HG02588 (cell line): ENCODE data around the gene RHOXF2.
"Not testable (repeated sequence)": the region's sequence is repeated elsewhere in the genome, so short reads cannot be mapped to it uniquely, and the experiment has no call there.

ENCODE experiments used
- ATAC-seq: cut with Tn5 transposase; IDR thresholded peaks from one replicate; pipeline ENCODE4 v1.9.1; 2021; ENCODE audit warnings: mild to moderate bottlenecking, moderate library complexity; ENCODE audit not compliant: unreplicated experiment

RHOXF2 gene

GRCh38 chrX:120196626-120197283, 38.3 kb downstream of the RHOXF2 start:
- not testable (repeated sequence) for ATAC-seq

- ATAC-seq: no peak
Observed at GRCh38 chrX:120200851-120201250, 42.4 kb downstream of the RHOXF2 start.

- no peak for ATAC-seq
Observed at GRCh38 chrX:120205816-120206753, 47.7 kb downstream of the RHOXF2 start.

- no peak for ATAC-seq
Observed at GRCh38 chrX:120207009-120207605, 48.7 kb downstream of the RHOXF2 start.

GRCh38 chrX:120213438-120214265, 55.2 kb downstream of the RHOXF2 start:
- ATAC-seq: peak; percentile 65
